RWPE2 (cell line): Measurements from ENCODE around the gene PITPNM3.

Experiments used
- ATAC-seq: fragments of 200-7000 bp; cut with Tn5 transposase; 3 replicates; pipeline ENCODE4 v1.9.1; 2021; ENCODE audit warnings: low read depth
- DNase-seq: peaks from one replicate; pipeline ENCODE4 v3.0.0-alpha.2; 2020; ENCODE audit warnings: low spot score
- H3K27ac ChIP-seq: fragments of 450-650 bp; 2 replicates; pipeline ENCODE4 v1.5.1; 2017; ENCODE audit warnings: mild to moderate bottlenecking; ENCODE audit not compliant: poor library complexity, severe bottlenecking
- H3K27me3 ChIP-seq: fragments of 250-450 bp; sonication (Bioruptor Pico); 2 replicates; pipeline ENCODE4 v1.5.1; 2021; ENCODE audit warnings: mild to moderate bottlenecking, moderate library complexity; ENCODE audit not compliant: insufficient read depth, poor library complexity, severe bottlenecking
- H3K36me3 ChIP-seq: fragments of 250-450 bp; sonication (Bioruptor Pico); 2 replicates; pipeline ENCODE4 v1.5.1; 2020; ENCODE audit warnings: low read depth, mild to moderate bottlenecking, moderate library complexity
- H3K4me1 ChIP-seq: fragments of 250-450 bp; sonication (Bioruptor Pico); 2 replicates; pipeline ENCODE4 v1.5.1; 2021; ENCODE audit warnings: mild to moderate bottlenecking, moderate library complexity; ENCODE audit not compliant: insufficient read depth, poor library complexity, severe bottlenecking
- H3K4me3 ChIP-seq: fragments of 250-450 bp; sonication (Bioruptor Pico); 2 replicates; pipeline ENCODE4 v1.5.1; 2021; ENCODE audit warnings: mild to moderate bottlenecking, moderate library complexity; ENCODE audit not compliant: severe bottlenecking
- H3K9me3 ChIP-seq: fragments of 250-450 bp; sonication (Bioruptor Pico); 2 replicates; pipeline ENCODE4 v1.5.1; 2021; ENCODE audit warnings: mild to moderate bottlenecking, moderate library complexity; ENCODE audit not compliant: severe bottlenecking
- CTCF ChIP-seq: fragments of 450-650 bp; IDR thresholded peaks from one replicate; pipeline ENCODE4 v1.5.1; 2017; ENCODE audit warnings: mild to moderate bottlenecking, moderate library complexity; ENCODE audit not compliant: poor library complexity, severe bottlenecking

Gene PITPNM3

GRCh38 chr17:6489016-6489550 lies 67.3 kb downstream of the PITPNM3 start:
- TF ChIP-seq CTCF, result no peak
- no peak for DNase-seq
- Histone ChIP-seq H3K4me1 (peaks cover 3% of the 10 kb centered on the region), H3K4me3 (no peak overlapping the region), H3K27ac (no peak overlapping the region), H3K36me3 (no peaks in the 10 kb centered on the region), H3K9me3 (no peaks in the 10 kb centered on the region), H3K27me3 (no peaks in the 10 kb centered on the region)
- no peak for ATAC-seq

- no peak for DNase-seq
- Histone ChIP-seq H3K27ac (no peak overlapping the region), H3K4me1 (no peaks in the 10 kb centered on the region), H3K36me3 (no peaks in the 10 kb centered on the region), H3K27me3 (no peaks in the 10 kb centered on the region), H3K9me3 (no peaks in the 10 kb centered on the region), H3K4me3 (no peak overlapping the region)
- peak; percentile 38; the same call in 1 of the 3 replicates for ATAC-seq
- TF ChIP-seq CTCF, result no peak
Measured at GRCh38 chr17:6488008-6488539, 68.3 kb downstream of the PITPNM3 start.

GRCh38 chr17:6487251-6488007 lies 68.9 kb downstream of the PITPNM3 start:
- no peak overlapping the region for H3K4me3 ChIP-seq
- DNase-seq (no peak), ATAC-seq (no peak)
- no peaks in the 10 kb centered on the region for H3K4me1 ChIP-seq
- H3K27ac ChIP-seq, result no peak overlapping the region
- no peak for TF ChIP-seq CTCF
- H3K36me3 ChIP-seq, result no peaks in the 10 kb centered on the region
- no peaks in the 10 kb centered on the region for H3K9me3 ChIP-seq
- no peaks in the 10 kb centered on the region for H3K27me3 ChIP-seq

GRCh38 chr17:6485646-6486412 lies 70.5 kb downstream of the PITPNM3 start:
- Histone ChIP-seq H3K4me3 (no peak overlapping the region), H3K27me3 (no peaks in the 10 kb centered on the region), H3K4me1 (no peaks in the 10 kb centered on the region), H3K36me3 (no peaks in the 10 kb centered on the region), H3K9me3 (no peaks in the 10 kb centered on the region), H3K27ac (no peak overlapping the region)
- DNase-seq, result no peak
- ATAC-seq, result no peak
- no peak for TF ChIP-seq CTCF
